DMS153 treated with DMSO at 0.1 percent for 48 hours (cell line): ENCODE measurements around the gene CABP2.
"Not testable (repeated sequence)": the region's sequence is repeated elsewhere in the genome, so short reads cannot be mapped to it uniquely, and the experiment has no call there.

ENCODE experiments used
- DNase-seq: peaks from one replicate; lab custom pipeline; 2025; ENCODE audit not compliant: unreplicated experiment; lab: John Stamatoyannopoulos, UW

Gene CABP2

GRCh38 chr11:67477344-67478050 lies 45.7 kb downstream of the CABP2 start:
- not testable (repeated sequence) for DNase-seq

GRCh38 chr11:67476692-67477091 lies 46.6 kb downstream of the CABP2 start:
- DNase-seq: not testable (repeated sequence)

- no peak for DNase-seq
Measured at GRCh38 chr11:67472882-67473281, 50.4 kb downstream of the CABP2 start.

GRCh38 chr11:67470337-67471002 lies 52.8 kb downstream of the CABP2 start:
- no peak for DNase-seq

- DNase-seq: no peak
Measured at GRCh38 chr11:67469508-67469811, 53.8 kb downstream of the CABP2 start.
